ENCODE data around the gene CREBBP. TPM values are rescaled to one million over a fixed set of nuclear protein-coding genes. Genes with fewer than 3 reads are reported as not detected.

CREBBP gene
- total and polyA plus RNA-seq, 7 donors, result 5.4 to 85.3 (median 39.5) TPM

DNA sequence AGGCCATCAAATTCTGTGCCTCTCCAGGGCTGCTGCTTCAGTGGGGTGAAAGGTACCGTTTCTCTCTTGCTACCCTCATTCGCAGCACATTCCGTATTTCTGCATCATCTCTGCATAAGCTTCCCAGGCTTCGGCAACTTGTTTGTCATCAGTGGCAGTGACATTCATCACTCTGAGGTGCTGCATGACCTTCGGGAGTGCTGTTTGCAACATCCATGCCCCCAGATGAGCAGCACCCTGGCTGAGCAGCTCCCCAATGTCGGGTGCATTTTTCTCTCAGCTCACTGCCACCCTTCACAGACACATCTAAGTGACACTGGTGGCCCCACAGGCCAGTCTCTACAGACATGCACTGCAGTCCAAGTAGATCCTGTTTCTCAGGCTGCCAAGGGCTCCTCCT, 3.8 kb downstream of the CREBBP start:
- TF ChIP-seq EP300 (IDR thresholded peaks at IDR 0.05) (no peak), POLR2A (IDR thresholded peaks at IDR 0.05) (no peak), POLR2AphosphoS5 (IDR thresholded peaks at IDR 0.05) (no peak)
- TF ChIP-seq, protein P1, sequence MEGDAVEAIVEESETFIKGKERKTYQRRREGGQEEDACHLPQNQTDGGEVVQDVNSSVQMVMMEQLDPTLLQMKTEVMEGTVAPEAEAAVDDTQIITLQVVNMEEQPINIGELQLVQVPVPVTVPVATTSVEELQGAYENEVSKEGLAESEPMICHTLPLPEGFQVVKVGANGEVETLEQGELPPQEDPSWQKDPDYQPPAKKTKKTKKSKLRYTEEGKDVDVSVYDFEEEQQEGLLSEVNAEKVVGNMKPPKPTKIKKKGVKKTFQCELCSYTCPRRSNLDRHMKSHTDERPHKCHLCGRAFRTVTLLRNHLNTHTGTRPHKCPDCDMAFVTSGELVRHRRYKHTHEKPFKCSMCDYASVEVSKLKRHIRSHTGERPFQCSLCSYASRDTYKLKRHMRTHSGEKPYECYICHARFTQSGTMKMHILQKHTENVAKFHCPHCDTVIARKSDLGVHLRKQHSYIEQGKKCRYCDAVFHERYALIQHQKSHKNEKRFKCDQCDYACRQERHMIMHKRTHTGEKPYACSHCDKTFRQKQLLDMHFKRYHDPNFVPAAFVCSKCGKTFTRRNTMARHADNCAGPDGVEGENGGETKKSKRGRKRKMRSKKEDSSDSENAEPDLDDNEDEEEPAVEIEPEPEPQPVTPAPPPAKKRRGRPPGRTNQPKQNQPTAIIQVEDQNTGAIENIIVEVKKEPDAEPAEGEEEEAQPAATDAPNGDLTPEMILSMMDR (IDR thresholded peaks at IDR 0.05), result no peak
- no peaks in the 10 kb centered on the region for H3K9me3 ChIP-seq
- 77% methylated on average over 6 of the region's 6 CpGs for WGBS, 2 donors
- DNase-seq, result no peak
- peaks cover 3 to 84% (median 77%) of the 10 kb centered on the region in 4 donors for H3K4me1 ChIP-seq
- H3K27me3 ChIP-seq, result no peaks in the 10 kb centered on the region
- H3K4me3 ChIP-seq, result peak overlapping the region in 2 of 4 donors; percentile 4 to 21
- intact Hi-C loops (cut with DNase I), result loop anchor here (5.0 kb wide), 1 partner anchor 84 kb away; no protein-coding TSS in a partner anchor
- H3K36me3 ChIP-seq, result no peaks in the 10 kb centered on the region
- H3K27ac ChIP-seq, result peak overlapping the region in 2 of 4 donors; percentile 24 to 25

DNA sequence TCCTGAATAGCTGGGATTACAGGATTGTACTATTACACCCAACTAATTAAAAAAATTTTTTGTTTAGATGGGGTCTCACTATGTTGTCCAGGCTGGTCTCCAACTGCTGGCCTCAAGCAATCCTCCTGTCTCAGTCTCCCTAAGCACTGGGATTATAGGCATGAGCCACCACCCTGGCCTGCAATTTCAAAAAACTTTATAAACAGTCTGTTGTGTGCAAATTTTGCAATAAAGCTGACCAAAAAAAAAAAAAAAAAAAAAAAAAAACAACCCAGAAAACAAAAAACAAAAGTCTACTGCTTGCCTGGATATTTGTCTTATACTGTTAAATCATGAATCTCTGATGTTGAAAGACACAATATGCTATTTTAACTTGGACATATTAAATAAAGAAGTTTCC, 4.4 kb downstream of the CREBBP start:
- Histone ChIP-seq H3K27me3 (no peaks in the 10 kb centered on the region), H3K27ac (peak overlapping the region in 2 of 4 donors; percentile 57 to 60), H3K9me3 (no peaks in the 10 kb centered on the region), H3K36me3 (no peaks in the 10 kb centered on the region), H3K4me3 (no peak overlapping the region), H3K4me1 (peaks cover 2 to 86% (median 78%) of the 10 kb centered on the region in 4 donors)
- no peak for TF ChIP-seq POLR2AphosphoS5 (IDR thresholded peaks at IDR 0.05)
- no peak for TF ChIP-seq POLR2A (IDR thresholded peaks at IDR 0.05)
- DNase-seq, result no peak
- intact Hi-C loops (cut with DNase I), result loop anchor here (5.0 kb wide), 1 partner anchor 84 kb away; no protein-coding TSS in a partner anchor

DNA sequence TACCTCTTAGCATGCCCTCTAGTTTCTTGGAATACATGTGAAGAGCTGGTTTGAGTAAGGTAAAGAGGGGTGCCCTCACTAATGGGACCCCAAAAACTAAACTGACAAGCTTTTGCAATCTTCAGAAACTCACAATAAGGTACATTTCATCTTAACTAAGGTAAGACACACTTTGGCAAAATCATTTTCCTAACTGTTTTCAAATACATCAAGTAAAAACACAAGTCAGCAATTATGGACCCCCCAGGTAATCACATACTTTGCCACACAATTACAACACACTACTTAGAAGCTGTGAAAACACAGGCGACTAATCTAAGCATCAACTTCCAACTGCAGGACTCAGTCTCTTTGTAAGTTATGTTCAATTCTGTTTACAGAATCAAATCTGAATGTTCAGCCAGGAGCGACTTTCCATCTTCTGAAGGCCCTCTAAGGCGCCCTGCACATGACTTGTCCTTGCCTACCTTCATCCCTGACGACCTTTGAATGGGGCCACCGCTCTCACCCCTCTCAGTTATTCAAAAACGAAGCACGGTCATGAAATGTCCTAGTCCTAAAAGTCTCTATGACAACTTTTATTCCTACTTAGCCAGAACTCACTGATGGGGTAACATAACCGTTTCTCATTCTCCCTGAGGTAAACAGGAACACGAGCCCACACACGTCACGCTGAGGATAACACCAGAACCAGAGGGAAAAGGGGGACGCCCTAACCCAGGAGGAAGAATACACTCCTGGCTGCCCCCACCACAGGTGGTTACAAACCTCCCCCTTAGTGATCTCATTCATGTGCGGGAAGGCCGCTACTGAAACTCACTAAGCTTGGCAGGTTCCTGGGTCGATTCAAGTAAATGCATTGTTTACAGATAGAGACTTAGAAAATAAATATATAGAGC, 5.5 kb downstream of the CREBBP start:
- intact Hi-C loops (cut with DNase I), result loop anchor here (5.0 kb wide), 1 partner anchor 83 kb away; no protein-coding TSS in a partner anchor
- no peak overlapping the region for H3K4me3 ChIP-seq
- no peaks in the 10 kb centered on the region for H3K36me3 ChIP-seq
- H3K27ac ChIP-seq, result peak overlapping the region in 3 of 4 donors; percentile 7 to 60 (median 57)
- H3K4me1 ChIP-seq, result peaks cover 0 to 93% (median 87%) of the 10 kb centered on the region in 4 donors
- TF ChIP-seq, protein P1 (IDR thresholded peaks at IDR 0.05), result no peak
- TF ChIP-seq EP300 (IDR thresholded peaks at IDR 0.05) (no peak), POLR2AphosphoS5 (IDR thresholded peaks at IDR 0.05) (no peak), POLR2A (IDR thresholded peaks at IDR 0.05) (no peak)
- DNase-seq, result no peak
- no peaks in the 10 kb centered on the region for H3K27me3 ChIP-seq
- no peaks in the 10 kb centered on the region for H3K9me3 ChIP-seq
- WGBS, 2 donors, result 84 to 86% methylated on average over 15 of the region's 15 CpGs

DNA sequence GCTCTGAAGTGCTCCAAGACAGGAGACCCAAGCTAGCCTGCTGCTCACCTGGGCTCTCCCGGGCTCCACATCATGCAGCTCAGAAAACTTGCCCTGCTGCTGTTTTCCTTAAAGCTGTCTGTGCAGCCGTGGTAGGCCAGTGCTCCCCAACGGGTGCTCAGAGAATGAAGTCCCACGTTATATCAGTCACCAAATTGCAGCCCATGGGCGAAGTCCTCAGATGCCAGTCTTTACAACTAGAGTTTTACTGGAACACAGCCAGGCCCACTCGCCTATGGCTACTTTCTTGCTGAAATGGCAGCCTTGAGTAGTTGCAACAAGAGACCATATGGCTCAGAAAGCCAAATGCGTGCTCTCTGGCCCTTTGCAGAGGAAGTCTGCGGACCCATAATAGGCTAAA, 6.3 kb downstream of the CREBBP start:
- H3K9me3 ChIP-seq, result no peaks in the 10 kb centered on the region
- DNase-seq, result no peak
- H3K27ac ChIP-seq, result peak overlapping the region in 2 of 4 donors; percentile 57 to 60
- H3K4me3 ChIP-seq, result no peak overlapping the region
- intact Hi-C loops (cut with DNase I), result no loop called here
- no peaks in the 10 kb centered on the region for H3K36me3 ChIP-seq
- no peaks in the 10 kb centered on the region for H3K27me3 ChIP-seq
- H3K4me1 ChIP-seq, result peaks cover 0 to 98% (median 93%) of the 10 kb centered on the region in 4 donors
- 35 to 78% methylated on average over 8 of the region's 8 CpGs for WGBS, 2 donors
- no peak for TF ChIP-seq POLR2AphosphoS5 (IDR thresholded peaks at IDR 0.05)
- TF ChIP-seq EP300 (IDR thresholded peaks at IDR 0.05), result no peak
- TF ChIP-seq, protein P1 (IDR thresholded peaks at IDR 0.05), result no peak
- no peak for TF ChIP-seq POLR2A (IDR thresholded peaks at IDR 0.05)

DNA sequence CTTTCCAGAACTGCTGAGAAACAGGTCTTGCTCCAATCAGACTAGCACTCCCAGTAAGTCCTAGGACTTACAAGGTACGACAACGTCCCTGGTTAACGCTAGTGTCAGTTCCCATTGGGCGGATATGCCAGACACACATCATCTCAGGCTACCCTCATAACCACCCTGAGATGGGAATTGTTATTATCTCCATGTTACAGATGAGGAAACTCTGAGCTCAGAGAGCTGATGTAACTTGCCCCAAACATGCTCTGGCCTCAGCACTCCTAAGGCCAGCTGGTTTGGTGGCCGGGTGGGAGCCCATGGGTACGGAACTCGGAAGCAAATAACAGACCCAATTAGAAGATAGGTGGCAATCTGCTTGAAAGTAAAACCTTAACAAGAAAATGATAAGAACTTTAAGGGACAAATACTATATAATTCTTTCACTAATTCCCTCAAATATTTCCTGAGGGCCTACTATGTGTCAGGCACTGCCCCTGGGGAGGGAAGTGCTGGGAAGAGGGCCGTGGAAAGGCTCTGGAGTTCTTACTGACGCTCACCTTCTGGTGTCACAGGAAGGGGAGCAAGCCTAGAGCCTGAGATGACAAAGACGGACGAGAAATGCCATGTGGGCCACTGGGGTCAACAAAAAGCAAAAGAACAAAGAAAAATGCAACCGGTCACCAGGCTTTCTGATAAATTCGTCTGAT, 6.9 kb downstream of the CREBBP start:
- Histone ChIP-seq H3K27ac (peak overlapping the region in 2 of 4 donors; percentile 57 to 60), H3K9me3 (no peaks in the 10 kb centered on the region), H3K4me3 (no peak overlapping the region), H3K4me1 (peaks cover 0 to 98% (median 96%) of the 10 kb centered on the region in 4 donors), H3K27me3 (no peaks in the 10 kb centered on the region), H3K36me3 (no peaks in the 10 kb centered on the region)
- DNase-seq, result no peak
- intact Hi-C loops (cut with DNase I), result no loop called here
- 87 to 88% methylated on average over 13 of the region's 13 CpGs for WGBS, 2 donors
- TF ChIP-seq POLR2AphosphoS5 (IDR thresholded peaks at IDR 0.05) (no peak), POLR2A (IDR thresholded peaks at IDR 0.05) (no peak), EP300 (IDR thresholded peaks at IDR 0.05) (no peak)
- TF ChIP-seq, protein P1 (IDR thresholded peaks at IDR 0.05), result no peak
